Measurements from ENCODE around the gene SPTA1.

DNA sequence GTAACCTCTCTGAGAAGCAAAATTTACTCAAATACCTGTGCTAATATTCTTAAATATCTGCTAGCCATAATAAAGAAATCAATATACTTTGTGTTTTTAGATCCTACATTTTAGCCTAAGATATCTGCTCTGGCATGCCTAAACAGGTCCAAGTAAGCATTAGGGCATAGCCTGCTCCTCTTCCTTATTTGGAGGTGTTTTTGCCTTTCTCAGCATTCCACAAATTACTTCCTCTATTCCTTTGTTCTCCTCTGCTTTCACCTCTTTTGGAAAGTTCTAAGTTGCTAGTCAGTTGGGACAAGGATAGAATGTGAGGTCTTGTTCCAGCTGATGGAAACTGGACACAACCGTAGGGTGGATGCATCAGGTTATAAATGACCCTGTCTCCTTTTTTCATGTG, 99.6 kb downstream of the SPTA1 start:
- TF ChIP-seq EZH2phosphoT487 (IDR thresholded peaks at IDR 0.05; ENCODE audit: insufficient read depth, low read depth), result no peak
- TF ChIP-seq EZH2 (IDR thresholded peaks at IDR 0.05; ENCODE audit: insufficient read depth, poor library complexity, severe bottlenecking), result no peak
